Mammary epithelial cell (primary cell): ENCODE results near the gene PCNX2.

Experiments used
- EZH2 ChIP-seq: IDR thresholded peaks from 2 replicates; pipeline ENCODE4 v1.6.1; 2012; ENCODE audit warnings: low read length, inconsistent platforms, borderline replicate concordance
- TF ChIP-seq, protein P1 (sequence below), 2 donors: IDR thresholded peaks in 1 of 2; conservative IDR thresholded peaks in 1 of 2; 2 replicates each; pipeline ENCODE4 v1.5.1; 2011 to 2012; ENCODE audit warnings: inconsistent platforms in 2 of 2, low read length in 2 of 2, mild to moderate bottlenecking in 2 of 2, control low read depth in 1 of 2, low read depth in 1 of 2; ENCODE audit not compliant: insufficient read depth in 1 of 2; ENCODE audit errors: extremely low read depth in 1 of 2

DNA sequence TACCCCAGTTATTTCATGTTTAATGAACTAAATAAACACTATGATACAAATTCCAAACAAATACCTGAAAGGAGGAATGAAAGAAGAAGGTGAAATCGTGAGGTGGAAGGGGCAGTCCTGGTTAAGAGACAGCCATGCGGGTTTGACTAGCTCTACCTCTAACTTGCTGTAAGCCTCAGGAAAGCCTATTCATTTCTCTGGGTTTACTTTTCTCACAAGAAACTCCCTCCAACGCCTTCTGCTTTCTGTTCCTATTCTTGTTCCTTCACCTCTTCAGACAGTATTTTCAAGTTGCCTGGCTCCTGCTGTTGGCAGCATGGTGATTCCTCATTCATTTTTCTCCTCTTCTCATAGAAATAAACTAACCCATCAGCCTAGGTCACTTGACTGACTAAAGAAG is 252.7 kb downstream of the PCNX2 start:
- TF ChIP-seq, protein P1, sequence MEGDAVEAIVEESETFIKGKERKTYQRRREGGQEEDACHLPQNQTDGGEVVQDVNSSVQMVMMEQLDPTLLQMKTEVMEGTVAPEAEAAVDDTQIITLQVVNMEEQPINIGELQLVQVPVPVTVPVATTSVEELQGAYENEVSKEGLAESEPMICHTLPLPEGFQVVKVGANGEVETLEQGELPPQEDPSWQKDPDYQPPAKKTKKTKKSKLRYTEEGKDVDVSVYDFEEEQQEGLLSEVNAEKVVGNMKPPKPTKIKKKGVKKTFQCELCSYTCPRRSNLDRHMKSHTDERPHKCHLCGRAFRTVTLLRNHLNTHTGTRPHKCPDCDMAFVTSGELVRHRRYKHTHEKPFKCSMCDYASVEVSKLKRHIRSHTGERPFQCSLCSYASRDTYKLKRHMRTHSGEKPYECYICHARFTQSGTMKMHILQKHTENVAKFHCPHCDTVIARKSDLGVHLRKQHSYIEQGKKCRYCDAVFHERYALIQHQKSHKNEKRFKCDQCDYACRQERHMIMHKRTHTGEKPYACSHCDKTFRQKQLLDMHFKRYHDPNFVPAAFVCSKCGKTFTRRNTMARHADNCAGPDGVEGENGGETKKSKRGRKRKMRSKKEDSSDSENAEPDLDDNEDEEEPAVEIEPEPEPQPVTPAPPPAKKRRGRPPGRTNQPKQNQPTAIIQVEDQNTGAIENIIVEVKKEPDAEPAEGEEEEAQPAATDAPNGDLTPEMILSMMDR (conservative IDR thresholded peaks at IDR 0.05 in 1 of 2, IDR thresholded peaks at IDR 0.05 in 1 of 2; ENCODE audit: extremely low read depth in 1 of 2, insufficient read depth in 1 of 2, low read depth in 1 of 2, low read length in 2 of 2), result no peak
- no peak for TF ChIP-seq EZH2
